Measurements from ENCODE around the gene MYBL2.

DNA sequence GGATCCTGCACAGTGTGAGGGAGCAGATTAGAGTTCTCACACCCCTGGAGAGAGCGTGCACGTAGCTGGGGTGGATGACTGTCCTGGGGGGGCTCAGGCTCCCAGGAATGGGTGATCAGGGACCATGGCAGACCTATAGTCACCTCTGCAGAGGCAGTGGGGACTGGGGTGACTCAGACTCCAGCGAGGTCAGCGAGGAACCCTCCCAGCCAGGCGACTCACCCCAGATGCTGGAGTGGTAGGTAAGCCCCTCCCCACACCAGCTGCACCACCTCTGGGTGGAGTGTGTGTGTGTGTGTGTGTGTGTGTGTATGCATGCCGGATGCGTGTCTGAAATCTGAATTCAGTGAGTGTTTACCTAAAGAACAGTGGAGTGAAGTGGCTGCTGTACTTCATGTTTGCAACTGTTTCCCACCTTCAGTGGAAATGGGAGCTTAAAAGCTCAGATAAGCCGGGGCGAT is 77.3 kb downstream of the MYBL2 start:
- TF ChIP-seq POLR2A (IDR thresholded peaks at IDR 0.05) (no peak), CTCF (IDR thresholded peaks at IDR 0.05) (no peak)

Measured in Peyer's patch (tissue), 4 donors.